Jurkat, Clone E6-1 (cell line): Measurements from ENCODE around the gene CD300H.
"Not testable (repeated sequence)": the region's sequence is repeated elsewhere in the genome, so short reads cannot be mapped to it uniquely, and the experiment has no call there.

Experiments
- DNase-seq: peaks from one replicate; pipeline ENCODE4 v3.0.0-alpha.2; 2011; ENCODE audit warnings: low read depth, low spot score
- H3K4me3 ChIP-seq: 2 replicates; pipeline ENCODE4 v1.5.1; 2011; ENCODE audit warnings: mild to moderate bottlenecking, low read length, control low read depth, moderate library complexity

The CD300H gene

DNA sequence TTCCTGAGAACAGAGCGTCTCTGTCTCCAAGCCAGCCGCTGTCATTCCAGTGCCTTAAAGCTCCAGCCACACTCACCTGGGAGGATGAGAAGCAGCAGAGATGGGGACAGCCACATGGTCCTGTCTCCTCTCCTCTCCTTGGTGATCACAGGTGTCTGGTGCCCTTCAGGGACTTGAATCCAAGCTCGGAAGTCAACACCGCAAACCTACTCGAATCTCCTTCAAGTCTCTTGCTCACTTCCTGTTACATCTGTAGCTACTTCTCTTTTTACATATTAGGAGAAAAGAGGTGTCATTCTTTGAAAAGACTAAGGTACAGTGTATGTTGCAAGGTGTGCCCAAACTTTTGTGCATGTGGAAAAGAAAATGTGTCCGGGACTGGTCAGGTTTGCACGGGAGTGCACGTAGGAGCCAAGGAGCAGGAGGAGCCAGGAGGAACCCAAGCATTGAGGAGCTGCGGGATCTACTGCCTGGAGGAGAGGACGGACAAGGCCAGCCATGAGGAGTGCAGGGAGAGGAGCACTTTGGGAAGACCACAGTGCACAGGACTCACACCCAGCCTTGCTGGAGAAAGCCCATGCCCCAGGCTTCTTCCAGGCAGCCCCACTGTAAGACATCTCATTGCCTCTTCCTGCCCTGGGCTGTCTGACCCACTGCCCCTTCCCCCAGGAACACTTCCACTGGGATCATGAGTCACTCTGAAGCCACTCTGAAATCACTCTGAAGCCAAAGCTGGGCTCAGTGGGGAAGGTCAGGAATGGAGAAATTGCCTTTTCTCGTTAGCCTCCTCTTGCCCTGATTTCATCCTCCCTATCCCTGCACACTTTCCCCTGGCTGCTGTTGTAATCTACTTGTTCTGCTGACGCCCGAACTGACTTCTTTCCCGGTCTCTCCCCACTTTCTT, 25.0 kb upstream of the CD300H start, which contains the start of gene CD300LD:
CD300LD (minus strand) TSS at position 197 of the 904 bp plus-strand sequence; CDS start at position 116, 81 bp downstream.
- DNase-seq: no peak
- H3K4me3 ChIP-seq: no peak within 1 kb of the TSS

DNA sequence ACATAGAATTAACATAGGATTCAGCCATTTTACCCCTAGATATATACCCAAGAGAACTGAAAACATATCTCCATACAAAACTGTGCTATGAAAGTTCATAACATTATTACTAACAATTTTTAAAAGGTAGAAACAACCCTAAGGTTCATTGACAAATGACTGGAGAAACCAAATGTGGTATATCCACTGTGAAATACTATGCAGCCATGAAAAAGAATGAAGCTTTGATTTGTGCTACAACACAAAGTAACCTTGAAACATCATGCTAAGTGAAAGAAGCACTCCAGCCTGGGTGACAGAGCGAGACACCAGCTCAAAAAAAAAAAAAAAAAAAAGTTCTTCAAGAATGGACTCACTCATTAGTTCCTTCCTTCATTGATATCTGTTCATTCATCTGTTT, 24.2 kb upstream of the CD300H start:
- H3K4me3 ChIP-seq: no peak overlapping the region
- no peak for DNase-seq

DNA sequence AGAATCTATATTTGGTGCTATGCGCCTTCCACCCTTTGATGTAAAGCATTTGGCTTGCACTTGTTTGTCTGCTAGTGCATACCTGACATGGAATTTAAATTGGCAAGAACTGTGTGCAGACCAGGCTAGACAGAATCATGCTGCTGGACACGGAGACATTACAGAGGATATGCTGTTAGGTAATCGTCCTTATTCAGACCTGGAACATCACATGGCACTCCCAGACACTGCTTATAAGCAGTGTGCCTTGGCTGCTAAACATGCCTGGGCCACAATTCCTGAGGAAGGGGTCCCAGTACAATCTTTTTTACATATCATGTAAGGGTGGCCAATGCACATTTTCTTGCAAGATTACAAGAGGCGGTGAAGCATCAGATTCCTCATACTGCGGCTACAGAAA, 18.4 kb upstream of the CD300H start:
- DNase-seq: no peak
- no peak overlapping the region for H3K4me3 ChIP-seq

- H3K4me3 ChIP-seq: no peak overlapping the region
- no peak for DNase-seq
These were observed 17.2 kb upstream of the CD300H start for GRCh38 chr17:74584292-74585060.

DNA sequence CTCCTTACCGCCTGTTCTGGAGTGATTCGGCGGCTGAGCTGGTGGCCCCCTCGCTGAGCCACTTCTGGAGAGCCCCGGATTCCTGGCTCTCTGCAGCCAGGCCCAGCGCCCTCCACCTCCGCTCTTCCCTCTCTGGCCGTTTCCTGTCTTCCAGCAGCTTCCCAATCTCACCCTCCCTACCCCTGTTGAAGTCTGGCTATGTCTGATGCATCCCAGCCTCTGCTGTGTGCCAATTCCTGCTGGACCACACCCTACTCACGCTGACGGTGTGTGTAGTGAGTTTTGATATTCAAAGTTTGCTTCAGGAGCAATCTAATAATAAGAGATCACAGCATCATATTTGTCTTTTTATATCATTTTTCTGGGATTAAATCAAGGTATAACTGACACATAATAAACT, 15.3 kb upstream of the CD300H start:
- no peak overlapping the region for H3K4me3 ChIP-seq
- DNase-seq: no peak

DNA sequence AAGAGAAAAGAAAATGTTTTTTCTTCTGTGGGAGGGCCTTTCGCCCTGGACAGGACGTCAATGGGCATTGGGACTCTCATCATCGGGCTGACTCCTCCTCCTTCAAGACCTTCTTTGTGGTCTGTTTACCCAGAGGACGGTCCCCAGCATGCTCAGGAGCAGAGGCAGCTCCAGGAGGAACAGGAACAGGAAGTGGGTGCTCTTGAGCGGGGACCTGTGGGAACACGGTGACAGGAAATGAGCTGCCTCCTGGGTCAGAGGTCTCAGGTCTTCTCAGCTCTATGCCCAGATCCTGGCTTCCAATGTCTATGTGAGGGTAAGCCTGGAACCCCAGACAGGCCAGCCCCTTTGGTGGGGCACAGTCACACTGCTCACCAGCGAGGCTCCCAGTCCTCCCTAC, 12.6 kb upstream of the CD300H start:
- DNase-seq: peak; percentile 45

GRCh38 chr17:74578979-74579378, 11.7 kb upstream of the CD300H start:
- DNase-seq: no peak
- no peak overlapping the region for H3K4me3 ChIP-seq

More for the DNA sequence above, 12.6 kb upstream of the CD300H start:
- H3K4me3 ChIP-seq: no peak overlapping the region

- no peak for DNase-seq
- no peak overlapping the region for H3K4me3 ChIP-seq
These were observed 7.3 kb upstream of the CD300H start for GRCh38 chr17:74574489-74575142.

- not testable (repeated sequence) for H3K4me3 ChIP-seq, DNase-seq
These were observed 6.3 kb upstream of the CD300H start for GRCh38 chr17:74573635-74574034.

DNA sequence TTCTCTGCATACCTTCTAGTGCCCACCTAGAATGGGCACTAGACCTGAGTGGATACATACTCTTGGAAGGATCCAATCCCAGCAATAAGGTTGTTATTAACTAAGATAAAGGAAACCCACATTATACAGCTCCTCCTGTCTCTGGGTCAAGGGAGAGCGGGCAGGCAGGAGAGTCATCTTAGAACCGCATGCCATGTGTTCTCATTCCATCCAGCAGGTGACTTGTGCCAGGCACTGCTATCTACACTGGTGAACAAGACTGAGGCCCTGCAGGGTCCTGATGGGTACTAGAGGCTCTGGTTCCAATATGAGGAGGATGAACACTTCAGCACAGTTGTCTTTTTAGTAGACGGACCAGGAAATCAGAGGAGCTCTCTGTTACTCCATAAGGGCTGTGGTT, 5.9 kb upstream of the CD300H start:
- DNase-seq: no peak
- H3K4me3 ChIP-seq: no peak overlapping the region

DNA sequence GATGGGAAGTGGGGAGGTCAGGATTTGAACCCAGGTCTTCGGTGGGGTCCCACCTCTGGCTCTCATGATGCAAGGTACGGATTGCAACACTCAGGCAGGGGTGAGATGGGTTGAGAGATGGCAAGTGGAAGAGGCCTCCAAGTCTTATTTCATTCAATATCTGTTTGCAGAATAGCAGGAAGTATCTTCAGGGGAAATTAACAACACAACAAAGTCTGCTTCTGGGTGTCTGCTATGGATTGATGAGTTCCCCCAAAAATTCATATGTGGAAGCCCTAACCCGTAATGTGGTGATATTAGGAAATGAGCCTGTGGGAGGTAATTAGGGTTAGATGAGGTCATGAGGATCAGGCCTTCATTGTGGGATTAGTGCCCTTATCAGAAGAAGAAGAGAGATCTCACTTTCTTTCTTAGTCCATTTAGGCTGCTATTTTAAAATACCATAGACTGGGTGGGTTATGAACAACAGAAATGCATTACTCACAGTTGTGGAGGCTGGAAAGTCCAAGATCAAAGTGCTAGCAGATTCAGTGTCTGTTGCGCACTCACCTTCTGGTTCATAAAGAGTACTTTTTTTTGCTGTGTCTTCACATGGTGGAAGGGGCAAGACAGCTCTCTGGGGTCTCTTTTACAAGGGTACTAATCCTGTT, 4.4 kb upstream of the CD300H start:
- no peak overlapping the region for H3K4me3 ChIP-seq
- DNase-seq: no peak

DNA sequence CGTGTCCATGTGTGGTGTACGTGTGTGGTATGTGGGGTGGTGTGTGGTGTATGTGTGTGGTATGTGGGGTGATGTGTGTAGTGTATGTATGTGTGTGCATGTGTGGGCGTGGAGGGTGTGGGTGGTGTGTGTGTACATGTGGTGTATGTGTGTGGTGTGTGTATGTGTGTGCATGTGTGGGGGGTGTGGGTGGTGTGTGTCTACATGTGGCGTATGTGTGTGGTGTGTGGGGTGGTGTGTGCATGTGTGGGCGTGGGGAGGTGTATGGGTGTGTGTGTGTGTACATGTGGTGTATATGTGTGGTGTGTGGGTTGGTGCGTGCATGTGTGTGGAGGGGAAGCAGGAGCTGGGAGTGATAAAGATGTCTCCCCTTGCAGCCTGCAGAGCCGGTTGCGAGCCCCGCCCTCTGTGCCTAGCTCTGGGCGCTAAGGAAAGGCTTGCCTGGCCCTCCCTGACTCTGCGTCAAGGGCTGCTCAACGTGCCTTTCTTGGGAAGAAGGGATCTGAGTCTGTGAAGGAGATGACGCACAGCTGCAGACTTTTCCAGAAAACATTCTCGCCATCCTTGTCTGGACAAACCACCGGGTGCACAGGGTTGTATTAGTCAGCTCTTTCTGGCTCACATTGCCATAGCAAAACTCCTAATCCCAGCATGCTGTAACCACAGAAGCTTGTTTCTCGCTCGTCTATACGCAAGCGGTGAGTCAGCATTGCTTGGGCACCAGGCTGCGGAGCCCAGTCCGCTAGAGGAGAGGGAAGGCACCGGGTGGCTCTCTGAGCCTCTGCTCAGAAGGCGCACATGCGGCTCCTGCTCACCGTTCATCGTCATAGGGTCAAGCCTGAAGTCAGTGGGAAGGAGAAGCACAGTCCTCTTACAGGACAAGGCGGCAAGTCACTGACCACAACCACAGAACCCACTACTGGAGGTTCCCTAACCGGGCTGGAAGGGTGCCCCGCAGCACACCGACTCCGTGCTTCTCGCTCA, 2.0 kb upstream of the CD300H start:
- DNase-seq: no peak
- H3K4me3 ChIP-seq: no peak overlapping the region

DNA sequence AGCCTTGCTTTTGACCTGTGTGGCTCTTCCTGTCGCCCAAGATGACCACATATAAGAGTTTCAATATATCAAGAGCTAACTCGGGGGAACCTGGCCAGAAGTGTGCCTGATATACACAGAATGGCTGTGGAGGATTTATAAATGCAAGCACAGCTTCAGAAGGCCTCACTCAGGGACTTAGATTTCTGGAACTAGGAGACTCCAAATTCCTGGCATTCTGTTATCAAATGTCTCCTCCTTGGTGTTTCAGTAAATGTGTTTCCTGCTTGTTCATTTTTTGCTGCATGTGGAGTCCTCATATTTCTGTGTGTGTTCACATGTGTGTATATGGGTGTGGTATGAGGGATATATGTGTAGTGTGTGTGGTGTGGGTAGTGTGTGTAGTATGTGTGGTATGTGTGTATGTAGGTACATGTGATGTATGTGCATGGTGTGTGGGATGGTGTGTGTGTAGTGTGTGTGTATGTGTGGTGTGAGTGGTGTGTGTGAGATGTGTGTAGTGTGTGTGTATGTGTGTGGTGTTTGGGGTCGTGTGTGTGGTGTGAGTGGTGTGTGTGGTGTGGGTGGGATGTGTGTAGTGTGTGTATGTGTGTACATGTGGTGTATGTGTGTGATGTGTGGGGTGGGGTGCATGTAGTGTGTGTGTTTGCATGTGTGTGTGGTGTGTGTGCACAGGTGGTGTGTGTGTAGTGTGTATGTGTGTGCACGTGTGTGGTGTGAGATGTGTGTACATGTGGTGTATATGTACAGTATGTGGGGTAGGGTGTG, 981 bp upstream of the CD300H start:
- no peak overlapping the region for H3K4me3 ChIP-seq
- no peak for DNase-seq

DNA sequence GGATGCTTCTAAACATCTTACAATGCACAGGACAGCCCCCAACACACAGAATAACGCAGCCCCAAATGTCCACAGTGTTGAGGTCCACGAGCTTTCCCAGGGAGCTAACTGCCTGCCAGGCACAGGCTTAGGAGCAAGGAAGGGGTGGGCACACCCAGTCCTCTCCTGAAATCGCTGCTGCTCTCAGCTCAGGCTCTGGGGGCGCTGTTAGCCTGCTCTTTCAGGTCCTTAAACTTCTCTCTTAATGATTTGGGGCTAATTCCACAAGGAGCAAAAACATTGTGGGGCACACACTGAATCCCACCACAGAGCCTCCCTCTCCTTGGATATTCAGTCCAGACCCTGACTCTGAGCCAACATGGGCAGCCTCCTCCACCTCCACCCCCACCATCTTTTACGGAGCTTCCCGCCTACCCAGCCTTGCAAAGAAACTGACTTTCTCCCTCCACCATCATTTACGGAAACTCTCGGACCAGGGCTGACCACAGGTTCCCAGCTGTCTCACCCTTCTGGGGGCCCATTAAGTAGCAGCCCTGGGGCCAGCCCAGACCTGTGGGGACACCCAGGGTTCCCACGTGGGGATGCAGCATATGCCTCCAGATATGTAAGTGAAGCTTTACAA, 1.1 kb downstream of the CD300H start:
- no peak overlapping the region for H3K4me3 ChIP-seq
- DNase-seq: peak; percentile 31

GRCh38 chr17:74565126-74565525, 2.2 kb downstream of the CD300H start:
- no peak for DNase-seq
- no peak overlapping the region for H3K4me3 ChIP-seq

GRCh38 chr17:74563358-74563757, 4.0 kb downstream of the CD300H start:
- H3K4me3 ChIP-seq: no peak overlapping the region
- no peak for DNase-seq

- no peak for DNase-seq
- H3K4me3 ChIP-seq: no peak overlapping the region
These were observed 5.7 kb downstream of the CD300H start for GRCh38 chr17:74561586-74561985.
